HCT116 (cell line): Measurements from ENCODE around the gene TAF4B.
"Not testable (repeated sequence)": the region's sequence is repeated elsewhere in the genome, so short reads cannot be mapped to it uniquely, and the experiment has no call there.

ENCODE experiments used
- ATF3 ChIP-seq: IDR thresholded peaks from 2 replicates; pipeline ENCODE4 v1.6.1; 2012
- CTCF ChIP-seq, 3 experiments: fragments of 200-600 bp in 1 of 3; sonication (generic) in 1 of 3; IDR thresholded peaks in 2 of 3; conservative IDR thresholded peaks in 1 of 3; 2 replicates each; pipeline ENCODE4 v1.5.1; 2012 to 2017; ENCODE audit warnings: low read depth in 2 of 3, low read length in 2 of 3, antibody characterized with exemption in 1 of 3, borderline replicate concordance in 1 of 3, control low read depth in 1 of 3, mild to moderate bottlenecking in 1 of 3, mixed read lengths in 1 of 3, mixed run types in 1 of 3, moderate library complexity in 1 of 3; ENCODE audit not compliant: insufficient read depth in 1 of 3

GRCh38 chr18:26237363-26237762, 11.1 kb downstream of the TAF4B start:
- not testable (repeated sequence) for TF ChIP-seq ATF3; CTCF (IDR thresholded peaks at IDR 0.05 in 2 of 3, conservative IDR thresholded peaks at IDR 0.05 in 1 of 3; ENCODE audit: borderline replicate concordance in 1 of 3, insufficient read depth in 1 of 3, low read depth in 2 of 3, low read length in 2 of 3)
